GM23338 (cell line): ENCODE measurements around the gene RASEF. TPM values are rescaled to one million over a fixed set of nuclear protein-coding genes. Genes with fewer than 3 reads are reported as not detected.

Source experiments
- ATAC-seq: fragments of 200-7000 bp; cut with Tn5 transposase; 3 replicates; pipeline ENCODE4 v1.9.1; 2020
- DNase-seq: peaks from one replicate; pipeline ENCODE4 v3.0.0-alpha.2; 2015; ENCODE audit warnings: low spot score
- H2AFZ ChIP-seq: fragments of 200-600 bp; sonication (generic); 2 replicates; pipeline ENCODE4 v1.8.0; 2016; ENCODE audit warnings: antibody characterized with exemption, mild to moderate bottlenecking, moderate library complexity
- H3F3A ChIP-seq: fragments of 200-600 bp; sonication (generic); replicated peaks from 2 replicates; pipeline ENCODE4 v1.8.0; 2017; ENCODE audit warnings: antibody characterized with exemption, mixed run types, low read depth
- H3K27ac ChIP-seq: fragments of 200-600 bp; sonication (generic); 2 replicates; pipeline ENCODE4 v1.6.1; 2016; ENCODE audit warnings: low read depth
- H3K27me3 ChIP-seq: fragments of 200-600 bp; sonication (generic); 2 replicates; pipeline ENCODE4 v1.8.0; 2016; ENCODE audit warnings: mild to moderate bottlenecking, mixed run types, moderate library complexity; ENCODE audit not compliant: insufficient read depth
- H3K36me3 ChIP-seq: fragments of 200-600 bp; sonication (generic); 2 replicates; pipeline ENCODE4 v1.8.0; 2016; ENCODE audit warnings: mild to moderate bottlenecking; ENCODE audit not compliant: insufficient read depth
- H3K4me1 ChIP-seq: fragments of 200-600 bp; sonication (generic); 2 replicates; pipeline ENCODE4 v1.8.0; 2016; ENCODE audit warnings: mild to moderate bottlenecking, moderate library complexity; ENCODE audit not compliant: insufficient read depth
- H3K4me2 ChIP-seq: fragments of 200-600 bp; sonication (generic); 2 replicates; pipeline ENCODE4 v1.7.1; 2017; ENCODE audit warnings: mixed run types
- H3K4me3 ChIP-seq: fragments of 200-600 bp; sonication (generic); 2 replicates; pipeline ENCODE4 v1.6.1; 2016; ENCODE audit warnings: mixed run types
- H3K79me2 ChIP-seq: fragments of 200-600 bp; sonication (generic); replicated peaks from 2 replicates; pipeline ENCODE4 v1.8.0; 2017; ENCODE audit warnings: mild to moderate bottlenecking; ENCODE audit not compliant: insufficient read depth
- H3K9me2 ChIP-seq: fragments of 200-600 bp; sonication (generic); 2 replicates; pipeline ENCODE4 v1.8.0; 2017; ENCODE audit not compliant: insufficient read depth
- H4K20me1 ChIP-seq: fragments of 200-600 bp; sonication (generic); replicated peaks from 2 replicates; pipeline ENCODE4 v1.8.0; 2017; ENCODE audit warnings: mild to moderate bottlenecking; ENCODE audit not compliant: insufficient read depth
- H3K27ac Mint-ChIP-seq: 2 replicates; pipeline ENCODE4 v1.8.0; 2020; ENCODE audit warnings: inconsistent platforms, mild to moderate bottlenecking, moderate library complexity, mixed read lengths
- H3K27me3 Mint-ChIP-seq: 3 replicates; pipeline ENCODE4 v1.8.0; 2022; ENCODE audit warnings: low read depth, mild to moderate bottlenecking, moderate library complexity, mixed read lengths, inconsistent platforms; ENCODE audit not compliant: insufficient read depth, poor library complexity
- H3K36me3 Mint-ChIP-seq: 3 replicates; pipeline ENCODE4 v1.8.0; 2021; ENCODE audit warnings: low read depth, mild to moderate bottlenecking, inconsistent platforms, moderate library complexity, mixed read lengths
- H3K4me1 Mint-ChIP-seq: 3 replicates; pipeline ENCODE4 v1.8.0; 2020; ENCODE audit warnings: mild to moderate bottlenecking, inconsistent platforms, mixed read lengths
- H3K4me3 Mint-ChIP-seq: 3 replicates; pipeline ENCODE4 v1.8.0; 2021; ENCODE audit warnings: moderate library complexity, mild to moderate bottlenecking, inconsistent platforms, mixed read lengths
- H3K9me3 Mint-ChIP-seq: 3 replicates; pipeline ENCODE4 v1.8.0; 2020; ENCODE audit warnings: moderate library complexity, mild to moderate bottlenecking, inconsistent platforms, mixed read lengths
- CREB1 ChIP-seq: fragments of 250-450 bp; sonication (Bioruptor Pico); IDR thresholded peaks from 2 replicates; pipeline ENCODE4 v1.5.0; 2020; ENCODE audit warnings: low read depth, mild to moderate bottlenecking, moderate library complexity
- CTCF ChIP-seq, 2 experiments: fragments of 200-600 bp in 1 of 2; sonication (generic) in 1 of 2; conservative IDR thresholded peaks; 2 replicates each; pipeline versions ENCODE4 v1.5.1 to v1.6.1; 2016 to 2017; ENCODE audit warnings: antibody characterized with exemption in 2 of 2, low read depth in 2 of 2, mild to moderate bottlenecking in 2 of 2, moderate library complexity in 1 of 2
- EZH2 ChIP-seq: fragments of 200-600 bp; sonication (generic); IDR thresholded peaks from one replicate; pipeline ENCODE4 v1.8.0; 2017; ENCODE audit warnings: antibody characterized with exemption, mild to moderate bottlenecking, low read depth; ENCODE audit not compliant: unreplicated experiment
- EZH2phosphoT487 ChIP-seq: fragments of 200-600 bp; sonication (generic); IDR thresholded peaks from one replicate; pipeline ENCODE4 v1.8.1; 2018; ENCODE audit warnings: antibody characterized with exemption; ENCODE audit not compliant: unreplicated experiment
- NANOG ChIP-seq: IDR thresholded peaks from 2 replicates; pipeline ENCODE4 v1.6.1; 2016; ENCODE audit warnings: antibody characterized with exemption, borderline replicate concordance
- REST ChIP-seq: IDR thresholded peaks from one replicate; pipeline ENCODE4 v1.6.1; 2018; ENCODE audit warnings: antibody characterized with exemption; ENCODE audit not compliant: unreplicated experiment
- STAT1 ChIP-seq: IDR thresholded peaks from one replicate; pipeline ENCODE4 v1.6.1; 2016; ENCODE audit warnings: antibody characterized with exemption; ENCODE audit not compliant: unreplicated experiment
- ZNF462 ChIP-seq: fragments of 250-450 bp; sonication (Bioruptor Pico); IDR thresholded peaks from 2 replicates; pipeline ENCODE4 v1.5.0; 2020; ENCODE audit warnings: mild to moderate bottlenecking, moderate library complexity
- polyA plus RNA-seq: library from polyadenylated mRNA; unstranded; fragments of >200 nt; fragmentation: Nextera tagmentation; extraction: Ambion mirVana; gene quantifications from 2 replicates; pipeline ENCODE4 v1.2.1, GENCODE V29; 2016
- total RNA-seq: library from RNA; depleted of rRNA; stranded (reverse); fragments of >200 nt; shearing (Covaris generic); gene quantifications from 2 replicates; pipeline ENCODE4 v1.2.3, GENCODE V29; 2014

Gene RASEF
- total and polyA plus RNA-seq, 2 experiments from 2014 or later: 3.6 to 10.4 TPM

- Histone ChIP-seq H3K27me3 (no peaks in the 10 kb centered on the region), H3K4me1 (peaks cover 14% of the 10 kb centered on the region), H3K79me2 (no peaks in the 10 kb centered on the region), H3K9me2 (no peaks in the 10 kb centered on the region), H3K27ac (no peak overlapping the region), H2AFZ (no peak overlapping the region), H3F3A (no peaks in the 10 kb centered on the region), H3K4me3 (no peak overlapping the region), H3K36me3 (no peaks in the 10 kb centered on the region), H3K4me2 (no peak overlapping the region), H4K20me1 (no peaks in the 10 kb centered on the region)
- Mint-ChIP-seq H3K36me3 (no peaks in the 10 kb centered on the region), H3K27ac (no peak overlapping the region), H3K9me3 (no peaks in the 10 kb centered on the region), H3K4me3 (no peak overlapping the region), H3K4me1 (peaks cover 10% of the 10 kb centered on the region), H3K27me3 (peaks cover 3% of the 10 kb centered on the region)
- no peak for DNase-seq
- ATAC-seq: no peak
- TF ChIP-seq REST (no peak), STAT1 (no peak), NANOG (no peak), EZH2phosphoT487 (no peak), EZH2 (no peak), CTCF (conservative IDR thresholded peaks at IDR 0.05; ENCODE audit: low read depth in 2 of 2) (no peak)
Observed at GRCh38 chr9:82993856-82994605, 68.9 kb downstream of the RASEF start.

GRCh38 chr9:82991671-82992070 lies 71.3 kb downstream of the RASEF start:
- no peak overlapping the region for H3K4me3 ChIP-seq
- no peaks in the 10 kb centered on the region for H3K27me3 ChIP-seq
- Mint-ChIP-seq H3K27ac (no peak overlapping the region), H3K36me3 (no peaks in the 10 kb centered on the region), H3K9me3 (no peaks in the 10 kb centered on the region), H3K4me1 (peaks cover 3% of the 10 kb centered on the region; the same call in 1 of the 3 replicates), H3K4me3 (no peak overlapping the region), H3K27me3 (peaks cover 3% of the 10 kb centered on the region)
- DNase-seq (no peak), ATAC-seq (no peak)
- no peak for TF ChIP-seq STAT1
- no peak for TF ChIP-seq CREB1 (CRISPR knock-in tag)
- no peak for TF ChIP-seq ZNF462 (CRISPR knock-in tag)
- H3K4me1 ChIP-seq: no peaks in the 10 kb centered on the region
- no peak overlapping the region for H3K4me2 ChIP-seq
- no peaks in the 10 kb centered on the region for H3K36me3 ChIP-seq
- H2AFZ ChIP-seq: no peak overlapping the region
- no peak overlapping the region for H3K27ac ChIP-seq
- H3K9me2 ChIP-seq: no peaks in the 10 kb centered on the region
- no peaks in the 10 kb centered on the region for H3K79me2 ChIP-seq
- H3F3A ChIP-seq: no peaks in the 10 kb centered on the region
- H4K20me1 ChIP-seq: no peaks in the 10 kb centered on the region
